Left ventricle myocardium inferior (tissue), 1 donor: ENCODE measurements around the gene SNX19. TPM values are rescaled to one million over a fixed set of nuclear protein-coding genes. Genes with fewer than 3 reads are reported as not detected.

Experiments
- DNase-seq: peaks from one replicate; pipeline ENCODE4 v3.0.0-alpha.2; 2020
- H3K27ac ChIP-seq: fragments of 200-600 bp; replicated peaks from 2 replicates; pipeline ENCODE4 v1.8.0; 2021
- H3K27me3 ChIP-seq: fragments of 200-600 bp; 2 replicates; pipeline ENCODE4 v1.8.0; 2021; ENCODE audit warnings: low read depth
- H3K36me3 ChIP-seq: fragments of 200-600 bp; 2 replicates; pipeline ENCODE4 v1.8.0; 2021
- H3K4me1 ChIP-seq: fragments of 200-600 bp; 2 replicates; pipeline ENCODE4 v1.8.0; 2021
- H3K4me3 ChIP-seq: fragments of 200-600 bp; 2 replicates; pipeline ENCODE4 v1.8.0; 2021; ENCODE audit warnings: mild to moderate bottlenecking, moderate library complexity
- H3K9me3 ChIP-seq: fragments of 200-600 bp; replicated peaks from 2 replicates; pipeline ENCODE4 v1.8.0; 2021
- intact Hi-C: fragments of 100-400 bp; cut with micrococcal nuclease; formaldehyde crosslinking; loops from one replicate; pipeline ENCODE4 v1.11.0; 2022
- total RNA-seq: library from RNA; stranded (reverse); fragmentation: NEBNext Ultra II Directional; extraction: Animal tissue kit (Norgen Biotek cat#: 25700); gene quantifications from one replicate; pipeline ENCODE4 v1.2.1, GENCODE V29; 2021
- TF ChIP-seq, protein P1 (sequence below): fragments of 200-600 bp; IDR thresholded peaks from 2 replicates; pipeline ENCODE4 v1.8.0; 2021; ENCODE audit warnings: antibody characterized with exemption, mild to moderate bottlenecking, borderline replicate concordance
- donor health status: DM: no; HTN: yes; CAD: no; lungs with severe emphysema.

Gene SNX19
- total RNA-seq, 1 donor from 2014 or later, result 56.0 TPM

DNA sequence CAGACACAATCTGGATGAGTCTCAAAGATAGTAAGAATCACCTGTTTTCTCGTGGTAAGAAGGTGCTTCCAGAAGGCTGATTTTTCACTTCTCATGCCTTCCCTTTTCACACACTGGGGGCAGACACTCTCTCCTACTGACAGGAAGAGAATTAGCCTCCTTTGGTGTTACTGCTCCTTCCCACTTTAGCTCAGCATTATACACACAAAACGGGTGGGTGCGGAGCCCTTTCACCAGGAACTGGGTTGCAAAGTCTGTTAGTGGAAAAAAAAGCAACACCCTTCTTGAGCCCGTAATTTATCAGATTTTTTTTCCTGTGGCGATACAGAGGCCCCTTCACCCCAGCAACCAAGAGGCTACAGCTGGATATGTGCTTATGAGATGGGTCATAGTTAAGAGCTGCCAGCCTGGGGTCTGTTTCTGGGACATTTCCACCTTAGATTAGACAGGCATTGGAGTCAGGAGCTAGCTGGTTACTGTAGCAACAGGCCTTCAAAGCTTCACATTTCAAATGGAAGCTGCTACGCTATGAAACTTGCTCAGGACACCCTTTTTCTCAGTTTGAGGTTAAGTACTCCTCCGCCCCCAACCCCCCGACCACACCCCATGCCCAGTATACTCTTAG lies 48.1 kb downstream of the SNX19 start:
- TF ChIP-seq, protein P1, sequence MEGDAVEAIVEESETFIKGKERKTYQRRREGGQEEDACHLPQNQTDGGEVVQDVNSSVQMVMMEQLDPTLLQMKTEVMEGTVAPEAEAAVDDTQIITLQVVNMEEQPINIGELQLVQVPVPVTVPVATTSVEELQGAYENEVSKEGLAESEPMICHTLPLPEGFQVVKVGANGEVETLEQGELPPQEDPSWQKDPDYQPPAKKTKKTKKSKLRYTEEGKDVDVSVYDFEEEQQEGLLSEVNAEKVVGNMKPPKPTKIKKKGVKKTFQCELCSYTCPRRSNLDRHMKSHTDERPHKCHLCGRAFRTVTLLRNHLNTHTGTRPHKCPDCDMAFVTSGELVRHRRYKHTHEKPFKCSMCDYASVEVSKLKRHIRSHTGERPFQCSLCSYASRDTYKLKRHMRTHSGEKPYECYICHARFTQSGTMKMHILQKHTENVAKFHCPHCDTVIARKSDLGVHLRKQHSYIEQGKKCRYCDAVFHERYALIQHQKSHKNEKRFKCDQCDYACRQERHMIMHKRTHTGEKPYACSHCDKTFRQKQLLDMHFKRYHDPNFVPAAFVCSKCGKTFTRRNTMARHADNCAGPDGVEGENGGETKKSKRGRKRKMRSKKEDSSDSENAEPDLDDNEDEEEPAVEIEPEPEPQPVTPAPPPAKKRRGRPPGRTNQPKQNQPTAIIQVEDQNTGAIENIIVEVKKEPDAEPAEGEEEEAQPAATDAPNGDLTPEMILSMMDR, result no peak
- H3K4me3 ChIP-seq, result no peak overlapping the region
- no peaks in the 10 kb centered on the region for H3K27me3 ChIP-seq
- no peaks in the 10 kb centered on the region for H3K36me3 ChIP-seq
- DNase-seq, result no peak
- no peak overlapping the region for H3K27ac ChIP-seq
- peaks cover 54% of the 10 kb centered on the region for H3K4me1 ChIP-seq
- H3K9me3 ChIP-seq, result no peaks in the 10 kb centered on the region
- intact Hi-C loops, result no loop called here

DNA sequence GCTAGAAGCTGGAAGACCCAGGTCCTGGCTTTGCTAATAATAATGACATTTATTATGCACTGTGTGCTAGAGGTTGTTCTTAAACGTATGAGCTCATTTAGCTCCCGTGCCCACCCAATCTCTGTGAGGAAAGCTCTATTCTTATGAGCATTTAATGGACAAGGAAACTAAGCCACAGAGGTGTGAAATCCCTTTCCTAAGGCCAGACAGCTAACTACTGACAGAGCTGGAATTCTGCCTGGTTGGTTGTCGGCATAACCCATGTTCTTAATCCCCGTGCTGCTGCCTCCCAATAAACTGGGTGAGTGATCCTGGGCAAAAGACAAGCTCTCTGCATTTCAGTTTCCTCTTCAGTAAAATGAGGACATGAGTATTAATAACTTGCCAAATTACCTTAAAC lies 49.4 kb downstream of the SNX19 start:
- Histone ChIP-seq H3K27me3 (no peaks in the 10 kb centered on the region), H3K27ac (peak overlapping the region; percentile 91), H3K9me3 (no peaks in the 10 kb centered on the region), H3K4me1 (peaks cover 48% of the 10 kb centered on the region), H3K36me3 (no peaks in the 10 kb centered on the region), H3K4me3 (no peak overlapping the region)
- TF ChIP-seq, protein P1, result no peak
- intact Hi-C loops, result no loop called here
- no peak for DNase-seq

DNA sequence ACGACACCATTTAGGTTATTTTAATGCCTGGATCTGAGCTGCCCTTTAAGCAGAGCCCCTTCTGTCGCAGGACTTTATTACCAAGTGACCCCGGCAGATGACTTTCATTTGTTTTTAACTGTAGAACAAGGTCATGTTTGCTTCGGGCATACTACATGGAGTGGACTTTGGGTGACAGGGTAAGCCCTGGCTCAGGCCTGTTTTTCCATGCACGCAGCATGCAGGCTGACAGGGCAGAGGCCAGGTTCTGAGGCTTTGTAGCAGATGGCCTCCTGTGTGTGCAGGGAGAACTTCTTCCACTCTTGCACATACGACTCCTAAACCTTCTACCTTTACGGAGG lies 50.5 kb downstream of the SNX19 start:
- TF ChIP-seq, protein P1, result no peak
- Histone ChIP-seq H3K27ac (peak overlapping the region; percentile 91), H3K9me3 (no peaks in the 10 kb centered on the region), H3K27me3 (no peaks in the 10 kb centered on the region), H3K36me3 (no peaks in the 10 kb centered on the region), H3K4me1 (peaks cover 41% of the 10 kb centered on the region), H3K4me3 (no peak overlapping the region)
- peak; percentile 21 for DNase-seq
- intact Hi-C loops, result no loop called here

DNA sequence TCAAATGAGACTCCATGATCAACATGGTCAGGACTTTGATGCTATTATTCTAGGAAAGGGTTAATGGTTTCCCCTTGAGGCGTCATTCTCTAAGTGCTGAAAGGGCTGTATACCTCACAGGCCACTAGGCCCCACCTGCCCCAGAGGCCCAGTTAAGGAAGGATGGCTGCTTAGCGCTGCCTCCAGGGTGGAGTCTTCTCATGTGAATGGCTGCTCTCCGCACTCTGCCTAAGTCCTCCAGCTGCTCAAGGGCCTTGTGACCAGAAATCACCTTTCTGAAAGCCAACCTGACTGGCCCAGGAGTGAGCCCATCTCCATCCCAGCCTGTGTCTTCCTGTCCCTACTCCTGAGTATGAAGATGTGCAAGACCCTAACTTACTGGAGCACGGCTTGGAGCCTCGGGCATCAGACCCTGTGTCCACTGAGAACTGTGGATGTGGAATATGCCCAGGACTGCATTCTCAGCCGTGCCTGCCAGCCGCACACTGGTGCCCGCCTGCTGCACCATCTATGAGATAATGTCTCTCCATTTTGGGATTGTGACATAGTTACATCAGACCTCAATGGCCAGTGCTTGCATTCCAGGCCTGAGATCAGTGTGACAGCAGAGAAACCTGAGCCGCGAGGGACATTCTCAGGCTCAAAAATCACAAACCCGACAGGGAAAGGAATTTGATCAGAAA lies 51.0 kb downstream of the SNX19 start:
- H3K36me3 ChIP-seq, result no peaks in the 10 kb centered on the region
- no peaks in the 10 kb centered on the region for H3K27me3 ChIP-seq
- intact Hi-C loops, result no loop called here
- DNase-seq, result peak; percentile 53
- peak overlapping the region; percentile 91 for H3K27ac ChIP-seq
- no peak overlapping the region for H3K4me3 ChIP-seq
- TF ChIP-seq, protein P1, result no peak
- no peaks in the 10 kb centered on the region for H3K9me3 ChIP-seq
- peaks cover 40% of the 10 kb centered on the region for H3K4me1 ChIP-seq

DNA sequence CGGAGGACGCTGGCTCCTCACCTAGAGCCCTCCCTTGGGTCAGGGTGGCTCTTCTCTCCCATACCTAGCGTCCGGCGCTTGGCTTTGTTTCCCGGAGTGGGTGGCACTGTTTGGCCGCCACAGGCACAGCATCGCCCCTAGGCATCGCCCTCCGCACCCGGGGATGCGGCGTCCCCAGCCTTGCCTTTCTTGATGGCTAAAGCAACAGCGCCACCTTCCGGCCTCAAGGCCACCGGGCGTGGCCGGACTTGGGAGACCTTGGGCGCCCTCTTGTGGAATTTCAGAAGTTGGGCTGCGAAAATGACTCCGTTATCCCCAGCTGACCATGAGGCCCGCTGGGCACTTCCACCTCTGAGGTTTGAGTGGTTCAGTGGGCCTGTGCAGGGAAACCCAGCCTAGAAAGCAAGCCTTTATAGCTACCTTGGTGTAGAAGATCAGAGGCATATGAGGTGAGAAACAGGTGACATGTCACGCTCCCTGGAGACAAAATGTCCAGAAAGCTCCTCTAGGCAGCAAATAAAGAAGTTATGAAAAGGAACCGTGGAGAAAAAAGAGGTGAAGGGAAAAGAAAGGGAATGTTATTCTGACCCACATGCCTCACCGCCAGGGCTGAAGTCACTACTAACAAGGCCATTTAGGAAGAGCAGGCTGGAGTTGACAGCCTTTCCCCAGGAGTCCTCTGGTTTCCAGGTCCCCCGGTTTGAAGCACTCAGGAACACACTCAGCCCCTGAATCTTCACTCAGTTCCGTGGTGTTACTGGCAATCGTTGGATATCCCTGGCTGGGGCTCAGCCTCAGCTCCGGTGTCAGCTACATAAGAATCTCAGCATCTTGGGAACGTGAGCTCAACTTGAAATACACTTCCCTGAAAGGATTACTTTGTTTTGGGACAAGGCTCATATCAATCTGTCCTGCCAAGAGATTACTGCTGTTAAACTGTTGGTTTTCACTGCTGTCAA lies 54.1 kb downstream of the SNX19 start:
- H3K36me3 ChIP-seq, result no peaks in the 10 kb centered on the region
- intact Hi-C loops, result loop anchor here (1.0 kb wide), 1 partner anchor 428 kb away; no protein-coding TSS in a partner anchor
- peak; percentile 89 for DNase-seq
- TF ChIP-seq, protein P1, result peak; percentile 100
- no peaks in the 10 kb centered on the region for H3K27me3 ChIP-seq
- peaks cover 36% of the 10 kb centered on the region for H3K4me1 ChIP-seq
- no peak overlapping the region for H3K27ac ChIP-seq
- peak overlapping the region; percentile 28 for H3K4me3 ChIP-seq
- no peaks in the 10 kb centered on the region for H3K9me3 ChIP-seq
